Endothelial cell of umbilical vein (primary cell): ENCODE data around the gene CACNA2D3. TPM values are rescaled to one million over a fixed set of nuclear protein-coding genes. Genes with fewer than 3 reads are reported as not detected.

Source experiments
- BruUV-seq: library from RNA; stranded (reverse); fragments of 400-500 nt; replicated peaks from 2 replicates; lab custom pipeline; 2021; lab: Mats Ljungman, UMichigan
- CTCF ChIA-PET: fragments of 300-600, 350-600 bp; sonication (Branson Sonifier 250); formaldehyde crosslinking; loops from one replicate; lab custom pipeline; 2021; ENCODE audit warnings: antibody characterized with exemption, inconsistent platforms; lab: Charles Lee
- POLR2A ChIA-PET: fragments of 300-600, 350-600 bp; sonication (Branson Sonifier 250); formaldehyde crosslinking; loops from one replicate; lab custom pipeline; 2021; ENCODE audit warnings: antibody characterized with exemption, inconsistent platforms; lab: Charles Lee
- DNase-seq: peaks from one replicate; pipeline ENCODE4 v3.0.0-alpha.2; 2011; ENCODE audit warnings: low read depth, low spot score
- FAIRE-seq: peaks from 2 replicates; lab custom pipeline; 2011; peaks lifted over from hg19 to GRCh38; lab: Jason Lieb, UNC
- H2AFZ ChIP-seq: 2 replicates; pipeline ENCODE4 v1.6.0; 2012; ENCODE audit warnings: low read depth, low read length, control low read depth, inconsistent platforms
- H3K27ac ChIP-seq: 2 replicates; pipeline ENCODE4 v1.5.1; 2011; ENCODE audit warnings: low read depth, mild to moderate bottlenecking, control low read depth, low read length, moderate library complexity; ENCODE audit not compliant: insufficient read depth
- H3K27me3 ChIP-seq, 2 experiments: 2 replicates each; pipeline versions ENCODE4 v1.6.0 to v1.6.1; 2011; ENCODE audit warnings: low read length in 2 of 2, mixed read lengths in 1 of 2; ENCODE audit not compliant: control insufficient read depth in 2 of 2, insufficient read depth in 2 of 2
- H3K36me3 ChIP-seq, 2 experiments: 2 replicates in 1 of 2; 3 replicates in 1 of 2; pipeline ENCODE4 v1.5.1; 2011; ENCODE audit warnings: low read length in 2 of 2, mild to moderate bottlenecking in 1 of 2, moderate library complexity in 1 of 2; ENCODE audit not compliant: control insufficient read depth in 2 of 2, insufficient read depth in 2 of 2; ENCODE audit errors: extremely low read depth in 1 of 2
- H3K4me1 ChIP-seq: 3 replicates; pipeline ENCODE4 v1.5.1; 2011; ENCODE audit warnings: mild to moderate bottlenecking, low read length; ENCODE audit not compliant: control insufficient read depth, insufficient read depth; ENCODE audit errors: extremely low read depth
- H3K4me2 ChIP-seq: 2 replicates; pipeline ENCODE4 v1.6.1; 2011; ENCODE audit warnings: low read length, control low read depth, mixed read lengths; ENCODE audit not compliant: insufficient read depth
- H3K4me3 ChIP-seq, 3 experiments: fragments of 200-600 bp in 1 of 3; sonication (generic), shearing (Covaris generic) in 1 of 3; replicated peaks in 1 of 3; 2 replicates each; pipeline ENCODE4 v1.5.1; 2011 to 2016; ENCODE audit warnings: control low read depth in 3 of 3, low read length in 3 of 3, mild to moderate bottlenecking in 2 of 3, inconsistent platforms in 1 of 3, low read depth in 1 of 3, moderate library complexity in 1 of 3; ENCODE audit not compliant: insufficient read depth in 1 of 3
- H3K79me2 ChIP-seq: 2 replicates; pipeline ENCODE4 v1.6.0; 2012; ENCODE audit warnings: low read length, inconsistent platforms; ENCODE audit not compliant: control insufficient read depth, insufficient read depth
- H3K9ac ChIP-seq: replicated peaks from 2 replicates; pipeline ENCODE3; 2011; ENCODE audit warnings: low read length, control low read depth; ENCODE audit not compliant: insufficient read depth; ENCODE audit errors: extremely low read depth
- H3K9me1 ChIP-seq: replicated peaks from 3 replicates; pipeline ENCODE4 v1.6.0; 2011; ENCODE audit warnings: mild to moderate bottlenecking, low read length; ENCODE audit not compliant: control insufficient read depth, insufficient read depth; ENCODE audit errors: extremely low read depth
- H3K9me3 ChIP-seq: replicated peaks from 2 replicates; pipeline ENCODE4 v1.5.1; 2012; ENCODE audit warnings: low read length, inconsistent platforms; ENCODE audit not compliant: control insufficient read depth, insufficient read depth
- H4K20me1 ChIP-seq: replicated peaks from 2 replicates; pipeline ENCODE3; 2011; ENCODE audit warnings: mild to moderate bottlenecking, low read length; ENCODE audit not compliant: control insufficient read depth, insufficient read depth; ENCODE audit errors: extremely low read depth
- EZH2 ChIP-seq: IDR thresholded peaks from 2 replicates; pipeline ENCODE4 v1.6.1; 2012; ENCODE audit warnings: borderline replicate concordance, low read depth, mild to moderate bottlenecking, moderate library complexity, low read length, inconsistent platforms; ENCODE audit not compliant: severe bottlenecking
- FOS ChIP-seq: IDR thresholded peaks from 2 replicates; pipeline ENCODE4 v1.6.1; 2011; ENCODE audit warnings: mild to moderate bottlenecking, low read length, moderate library complexity, borderline replicate concordance; ENCODE audit not compliant: insufficient read depth
- GATA2 ChIP-seq: IDR thresholded peaks from 2 replicates; pipeline ENCODE4 v1.7.0; 2011; ENCODE audit warnings: low read depth, mild to moderate bottlenecking, moderate library complexity, mixed read lengths, low read length; ENCODE audit not compliant: insufficient read length, insufficient read depth
- JUN ChIP-seq: IDR thresholded peaks from 2 replicates; pipeline ENCODE4 v1.6.1; 2011; ENCODE audit warnings: borderline replicate concordance, low read depth; ENCODE audit not compliant: insufficient read length, insufficient read depth
- MAX ChIP-seq: IDR thresholded peaks from 2 replicates; pipeline ENCODE4 v1.6.1; 2011; ENCODE audit not compliant: insufficient read depth, insufficient read length
- MYC ChIP-seq: IDR thresholded peaks from one replicate; pipeline ENCODE4 v1.6.1; 2011; ENCODE audit warnings: mild to moderate bottlenecking, low read depth, low read length
- POLR2A ChIP-seq: IDR thresholded peaks from 2 replicates; pipeline ENCODE4 v1.6.1; 2012; ENCODE audit warnings: low read depth, mild to moderate bottlenecking, control low read depth, low read length
- POLR2AphosphoS5 ChIP-seq: IDR thresholded peaks from 2 replicates; pipeline ENCODE4 v1.6.1; 2012; ENCODE audit warnings: low read depth, mild to moderate bottlenecking, control low read depth, low read length, moderate library complexity; ENCODE audit not compliant: insufficient read depth
- dilution Hi-C: fragments of 300-500 bp; cut with MboI; formaldehyde crosslinking; loops from one replicate; pipeline ENCODE4 v1.15.0; 2019; ENCODE audit warnings: low sequenced_read_pairs; ENCODE audit not compliant: extremely low pct_ligation_motif_present
- intact Hi-C: fragments of 100-400 bp; cut with micrococcal nuclease; formaldehyde crosslinking; loops from one replicate; pipeline ENCODE4 v1.10.0; 2022
- polyA plus RNA-seq, 4 experiments: library from polyadenylated mRNA; depleted of rRNA in 3 of 4; stranded (reverse) in 3 of 4; unstranded in 1 of 4; fragments of >200 nt; gene quantifications; 2 replicates each; pipeline versions ENCODE4 v1.2.1 to v1.2.3, GENCODE V29; 2011 to 2012; ENCODE audit warnings: missing spikeins in 1 of 4
- total RNA-seq: library from RNA; stranded (reverse); gene quantifications from 2 replicates; pipeline ENCODE4 v1.2.3, GENCODE V29; 2021
- TF ChIP-seq, protein P1 (sequence below), 2 donors: IDR thresholded peaks; 1 replicate in 1 of 2; 2 replicates in 1 of 2; pipeline ENCODE4 v1.5.1; 2011; ENCODE audit warnings: low read length in 2 of 2, mild to moderate bottlenecking in 2 of 2, moderate library complexity in 2 of 2, control low read depth in 1 of 2, inconsistent platforms in 1 of 2, low read depth in 1 of 2; ENCODE audit not compliant: insufficient read depth in 1 of 2; ENCODE audit errors: extremely low read depth in 1 of 2

The CACNA2D3 gene
- total and polyA plus RNA-seq, 2 donors (not counting 3 experiments of a cell fraction or from before 2014, with no cell fraction given): not detected

DNA sequence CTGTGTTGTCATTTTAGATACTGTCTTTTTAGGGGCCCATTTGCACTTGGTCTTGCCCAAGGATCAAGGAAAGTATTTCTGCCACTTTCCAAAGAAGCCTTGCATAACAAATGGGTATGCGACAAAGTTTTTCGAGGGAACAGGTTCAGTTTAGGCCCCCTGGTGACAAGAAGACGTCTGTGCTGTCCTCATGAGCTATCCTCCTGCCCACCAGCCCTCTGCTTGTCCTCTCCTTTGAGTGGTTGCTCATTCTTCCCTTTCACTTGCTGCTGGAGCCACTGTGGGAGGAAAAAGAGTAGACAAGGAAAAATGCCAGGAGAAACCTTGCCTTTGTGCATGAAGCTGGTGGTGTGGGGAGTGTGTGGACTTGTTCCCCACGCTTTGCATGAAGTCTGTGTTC, 171.9 kb downstream of the CACNA2D3 start:
- Histone ChIP-seq H3K4me2 (no peak overlapping the region), H3K36me3 (no peaks in the 10 kb centered on the region), H3K4me1 (no peaks in the 10 kb centered on the region), H2AFZ (no peak overlapping the region), H3K27ac (no peak overlapping the region), H3K4me3 (no peak overlapping the region), H3K9me1 (no peaks in the 10 kb centered on the region), H3K27me3 (no peaks in the 10 kb centered on the region), H3K9me3 (peaks cover 3% of the 10 kb centered on the region), H3K9ac (no peak overlapping the region), H4K20me1 (no peaks in the 10 kb centered on the region), H3K79me2 (no peaks in the 10 kb centered on the region)
- no peak for DNase-seq
- ChIA-PET CTCF (no interaction called here), POLR2A (no interaction called here)
- BruUV-seq: no TSS peak
- dilution Hi-C loops (no loop called here), intact Hi-C loops (no loop called here)
- no peak for FAIRE-seq
- TF ChIP-seq POLR2A (no peak), MYC (no peak)

DNA sequence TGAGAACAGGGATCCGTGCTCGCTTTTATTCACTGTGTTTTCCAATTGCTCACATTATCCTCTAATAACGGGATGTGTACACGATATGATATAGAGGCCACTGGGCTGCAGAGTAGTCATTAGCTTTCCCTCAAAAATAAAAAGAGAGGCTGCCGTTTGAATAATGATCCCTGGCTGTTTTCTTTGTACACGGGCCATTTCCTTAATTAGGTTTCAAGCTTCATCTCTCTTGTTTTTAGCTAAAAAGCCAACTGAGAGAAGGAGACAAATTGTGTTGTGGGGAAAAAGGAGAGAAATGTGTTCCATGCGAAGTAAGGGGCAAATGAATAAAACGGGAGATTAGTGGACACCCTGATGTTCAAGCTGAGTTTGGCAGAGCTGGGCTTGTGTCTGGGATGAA, 174.2 kb downstream of the CACNA2D3 start:
- H3K4me3 ChIP-seq: no peak overlapping the region
- intact Hi-C loops: no loop called here
- dilution Hi-C loops: no loop called here
- H3K4me1 ChIP-seq: no peaks in the 10 kb centered on the region
- no peak overlapping the region for H2AFZ ChIP-seq
- no peak overlapping the region for H3K27ac ChIP-seq
- H3K9me3 ChIP-seq: peaks cover 3% of the 10 kb centered on the region
- no peak overlapping the region for H3K9ac ChIP-seq
- H3K4me2 ChIP-seq: no peak overlapping the region
- no peaks in the 10 kb centered on the region for H3K79me2 ChIP-seq
- FAIRE-seq: no peak
- no peaks in the 10 kb centered on the region for H3K27me3 ChIP-seq
- TF ChIP-seq POLR2AphosphoS5 (no peak), GATA2 (no peak), MAX (no peak), EZH2 (no peak), JUN (no peak), POLR2A (no peak), MYC (no peak), FOS (no peak)
- TF ChIP-seq, protein P1, sequence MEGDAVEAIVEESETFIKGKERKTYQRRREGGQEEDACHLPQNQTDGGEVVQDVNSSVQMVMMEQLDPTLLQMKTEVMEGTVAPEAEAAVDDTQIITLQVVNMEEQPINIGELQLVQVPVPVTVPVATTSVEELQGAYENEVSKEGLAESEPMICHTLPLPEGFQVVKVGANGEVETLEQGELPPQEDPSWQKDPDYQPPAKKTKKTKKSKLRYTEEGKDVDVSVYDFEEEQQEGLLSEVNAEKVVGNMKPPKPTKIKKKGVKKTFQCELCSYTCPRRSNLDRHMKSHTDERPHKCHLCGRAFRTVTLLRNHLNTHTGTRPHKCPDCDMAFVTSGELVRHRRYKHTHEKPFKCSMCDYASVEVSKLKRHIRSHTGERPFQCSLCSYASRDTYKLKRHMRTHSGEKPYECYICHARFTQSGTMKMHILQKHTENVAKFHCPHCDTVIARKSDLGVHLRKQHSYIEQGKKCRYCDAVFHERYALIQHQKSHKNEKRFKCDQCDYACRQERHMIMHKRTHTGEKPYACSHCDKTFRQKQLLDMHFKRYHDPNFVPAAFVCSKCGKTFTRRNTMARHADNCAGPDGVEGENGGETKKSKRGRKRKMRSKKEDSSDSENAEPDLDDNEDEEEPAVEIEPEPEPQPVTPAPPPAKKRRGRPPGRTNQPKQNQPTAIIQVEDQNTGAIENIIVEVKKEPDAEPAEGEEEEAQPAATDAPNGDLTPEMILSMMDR (IDR thresholded peaks at IDR 0.05; ENCODE audit: extremely low read depth in 1 of 2, insufficient read depth in 1 of 2, low read depth in 1 of 2, low read length in 2 of 2): no peak
- H4K20me1 ChIP-seq: no peaks in the 10 kb centered on the region
- CTCF ChIA-PET: no interaction called here
- BruUV-seq: no TSS peak
- POLR2A ChIA-PET: no interaction called here
- DNase-seq: no peak
- no peaks in the 10 kb centered on the region for H3K36me3 ChIP-seq
- no peaks in the 10 kb centered on the region for H3K9me1 ChIP-seq
